Astrocyte of the spinal cord (primary cell): ENCODE data around the gene ACVR1B.

ENCODE experiments used
- DNase-seq: peaks from one replicate; pipeline ENCODE4 v3.0.0; 2011; ENCODE audit warnings: low read depth, low spot score
- H3K4me3 ChIP-seq: 2 replicates; pipeline ENCODE4 v1.5.1; 2011; ENCODE audit warnings: low read depth, mild to moderate bottlenecking, low read length, moderate library complexity
- CTCF ChIP-seq: IDR thresholded peaks from 2 replicates; pipeline ENCODE4 v1.5.1; 2012; ENCODE audit warnings: low read depth, mild to moderate bottlenecking, low read length, inconsistent platforms
- in situ Hi-C: cut with HindIII; loops from 2 replicates; pipeline ENCODE4 v1.10.0; 2017; ENCODE audit warnings: low sequenced_read_pairs

Gene ACVR1B

GRCh38 chr12:51911788-51912711 lies 39.4 kb upstream of the ACVR1B start:
- no peak overlapping the region for H3K4me3 ChIP-seq

GRCh38 chr12:51913071-51914033 lies 38.1 kb upstream of the ACVR1B start:
- in situ Hi-C loops = no loop called here
- TF ChIP-seq CTCF = peak; percentile 4
- no peak overlapping the region for H3K4me3 ChIP-seq
- DNase-seq = no peak

More at GRCh38 chr12:51911788-51912711, 39.4 kb upstream of the ACVR1B start:
- in situ Hi-C loops = no loop called here
- TF ChIP-seq CTCF = no peak
- DNase-seq = no peak

GRCh38 chr12:51914034-51914923 lies 37.2 kb upstream of the ACVR1B start:
- in situ Hi-C loops = no loop called here

GRCh38 chr12:51915003-51915625 lies 36.4 kb upstream of the ACVR1B start:
- in situ Hi-C loops = no loop called here

More at GRCh38 chr12:51914034-51914923, 37.2 kb upstream of the ACVR1B start:
- DNase-seq = no peak
- H3K4me3 ChIP-seq = no peak overlapping the region
- TF ChIP-seq CTCF = no peak

GRCh38 chr12:51915951-51916350 lies 35.5 kb upstream of the ACVR1B start:
- TF ChIP-seq CTCF = no peak
- in situ Hi-C loops = no loop called here
- H3K4me3 ChIP-seq = no peak overlapping the region
- DNase-seq = no peak

More at GRCh38 chr12:51915003-51915625, 36.4 kb upstream of the ACVR1B start:
- H3K4me3 ChIP-seq = no peak overlapping the region
- no peak for DNase-seq
- no peak for TF ChIP-seq CTCF
